GM23338 (cell line): ENCODE data around the gene NPVF. TPM values are rescaled to one million over a fixed set of nuclear protein-coding genes. Genes with fewer than 3 reads are reported as not detected.

ENCODE experiments used
- polyA plus RNA-seq: library from polyadenylated mRNA; unstranded; fragments of >200 nt; fragmentation: Nextera tagmentation; extraction: Ambion mirVana; gene quantifications from 2 replicates; pipeline ENCODE4 v1.2.1, GENCODE V29; 2016
- small RNA-seq: library from RNA; depleted of rRNA; stranded (forward); fragments of <200 nt; gene quantifications from one replicate; pipeline ENCODE3, GENCODE V24; 2014; ENCODE audit warnings: low replicate concordance
- total RNA-seq: library from RNA; depleted of rRNA; stranded (reverse); fragments of >200 nt; shearing (Covaris generic); gene quantifications from 2 replicates; pipeline ENCODE4 v1.2.3, GENCODE V29; 2014; rRNA removed

Gene NPVF
- total and polyA plus RNA-seq, 2 experiments from 2014 or later, result not detected

Small RNAs within 50 kb of the gene (small RNA-seq; reads per million reads assigned to genes)
- not detected for gene RF00012

Other genes starting within 250 kb of the NPVF start
- 13.4 and 15.7 TPM in 2 replicates for gene OSBPL3, start 248.3 kb downstream of the NPVF start, total RNA-seq
- 7.2 and 9.3 TPM in 2 replicates for gene OSBPL3, start 248.3 kb downstream of the NPVF start, polyA plus RNA-seq
- gene CYCS, start 103.2 kb downstream of the NPVF start, total RNA-seq, result 131 and 158 TPM in 2 replicates
- 385 and 468 TPM in 2 replicates for gene CYCS, start 103.2 kb downstream of the NPVF start, polyA plus RNA-seq